Measurements from ENCODE around the gene SLC26A11. TPM values are rescaled to one million over a fixed set of nuclear protein-coding genes. Genes with fewer than 3 reads are reported as not detected.

SLC26A11 gene
- total RNA-seq, 3 donors from 2014 or later (not counting 1 experiment from before 2014, with no cell fraction given): 33.9 to 37.6 (median 35.8) TPM

GRCh38 chr17:80224683-80225082 lies 4.5 kb downstream of the SLC26A11 start:
- H3K4me3 Mint-ChIP-seq: no peak overlapping the region
- DNase-seq (no peak), ATAC-seq (no peak)
- H3K27me3 Mint-ChIP-seq (ENCODE audit: low read depth in 2 of 2): no peaks in the 10 kb centered on the region
- H3K9me3 ChIP-seq (ENCODE audit: control insufficient read depth, insufficient read depth, low read length): no peaks in the 10 kb centered on the region
- H3K4me3 ChIP-seq (ENCODE audit: low read length): no peak overlapping the region
- 86% methylated on average over 6 of the region's 6 CpGs for WGBS (ENCODE audit: insufficient coverage)
- H3K27me3 ChIP-seq (ENCODE audit: control insufficient read depth, insufficient read depth, low read length): no peaks in the 10 kb centered on the region
- H3K27ac Mint-ChIP-seq: no peak overlapping the region
- intact Hi-C loops (cut with micrococcal nuclease): no loop called here
- no peaks in the 10 kb centered on the region for H3K36me3 Mint-ChIP-seq
- TF ChIP-seq CTCF (IDR thresholded peaks at IDR 0.05): no peak
- H3K4me1 ChIP-seq (ENCODE audit: control insufficient read depth, insufficient read depth, low read length): peaks cover 12% of the 10 kb centered on the region
- peaks cover 0 to 3% of the 10 kb centered on the region in 2 donors for H3K9me3 Mint-ChIP-seq
- H3K27ac ChIP-seq (ENCODE audit: low read length): no peak overlapping the region
- peaks cover 5 to 25% of the 10 kb centered on the region in 2 donors for H3K4me1 Mint-ChIP-seq
- no peaks in the 10 kb centered on the region for H3K36me3 ChIP-seq (ENCODE audit: control insufficient read depth, insufficient read depth, low read length)

- Histone ChIP-seq H3K4me1 (ENCODE audit: control insufficient read depth, insufficient read depth, low read length) (peaks cover 9% of the 10 kb centered on the region), H3K27me3 (ENCODE audit: control insufficient read depth, insufficient read depth, low read length) (no peaks in the 10 kb centered on the region), H3K27ac (ENCODE audit: low read length) (no peak overlapping the region), H3K36me3 (ENCODE audit: control insufficient read depth, insufficient read depth, low read length) (no peaks in the 10 kb centered on the region), H3K9me3 (ENCODE audit: control insufficient read depth, insufficient read depth, low read length) (no peaks in the 10 kb centered on the region), H3K4me3 (ENCODE audit: low read length) (no peak overlapping the region)
- intact Hi-C loops (cut with micrococcal nuclease): no loop called here
- no peak for TF ChIP-seq CTCF (IDR thresholded peaks at IDR 0.05)
- DNase-seq (no peak), ATAC-seq (no peak)
- H3K9me3 Mint-ChIP-seq: peaks cover 0 to 3% of the 10 kb centered on the region in 2 donors
- 99% methylated on average over 6 of the region's 6 CpGs for WGBS (ENCODE audit: insufficient coverage)
- no peaks in the 10 kb centered on the region for H3K27me3 Mint-ChIP-seq (ENCODE audit: low read depth in 2 of 2)
- no peaks in the 10 kb centered on the region for H3K36me3 Mint-ChIP-seq
- H3K4me1 Mint-ChIP-seq: peaks cover 5 to 21% of the 10 kb centered on the region in 2 donors
- H3K27ac Mint-ChIP-seq: no peak overlapping the region
- no peak overlapping the region for H3K4me3 Mint-ChIP-seq
These were observed 5.0 kb downstream of the SLC26A11 start for GRCh38 chr17:80225230-80225629.

- Histone ChIP-seq H3K27me3 (ENCODE audit: control insufficient read depth, insufficient read depth, low read length) (no peaks in the 10 kb centered on the region), H3K4me1 (ENCODE audit: control insufficient read depth, insufficient read depth, low read length) (no peaks in the 10 kb centered on the region), H3K9me3 (ENCODE audit: control insufficient read depth, insufficient read depth, low read length) (peaks cover 2% of the 10 kb centered on the region), H3K4me3 (ENCODE audit: low read length) (no peak overlapping the region), H3K27ac (ENCODE audit: low read length) (no peak overlapping the region), H3K36me3 (ENCODE audit: control insufficient read depth, insufficient read depth, low read length) (peaks cover 3% of the 10 kb centered on the region)
- DNase-seq (no peak), ATAC-seq (no peak)
- H3K4me1 Mint-ChIP-seq: peaks cover 0 to 14% of the 10 kb centered on the region in 2 donors
- H3K36me3 Mint-ChIP-seq: no peaks in the 10 kb centered on the region
- peaks cover 0 to 3% of the 10 kb centered on the region in 2 donors for H3K9me3 Mint-ChIP-seq
- H3K27ac Mint-ChIP-seq: no peak overlapping the region
- no peak overlapping the region for H3K4me3 Mint-ChIP-seq
- no peak for TF ChIP-seq CTCF (IDR thresholded peaks at IDR 0.05)
- H3K27me3 Mint-ChIP-seq (ENCODE audit: low read depth in 2 of 2): no peaks in the 10 kb centered on the region
- intact Hi-C loops (cut with micrococcal nuclease): no loop called here
- WGBS (ENCODE audit: insufficient coverage): 97% methylated on average over 4 of the region's 4 CpGs
These were observed 6.9 kb downstream of the SLC26A11 start for GRCh38 chr17:80227156-80227555.

DNA sequence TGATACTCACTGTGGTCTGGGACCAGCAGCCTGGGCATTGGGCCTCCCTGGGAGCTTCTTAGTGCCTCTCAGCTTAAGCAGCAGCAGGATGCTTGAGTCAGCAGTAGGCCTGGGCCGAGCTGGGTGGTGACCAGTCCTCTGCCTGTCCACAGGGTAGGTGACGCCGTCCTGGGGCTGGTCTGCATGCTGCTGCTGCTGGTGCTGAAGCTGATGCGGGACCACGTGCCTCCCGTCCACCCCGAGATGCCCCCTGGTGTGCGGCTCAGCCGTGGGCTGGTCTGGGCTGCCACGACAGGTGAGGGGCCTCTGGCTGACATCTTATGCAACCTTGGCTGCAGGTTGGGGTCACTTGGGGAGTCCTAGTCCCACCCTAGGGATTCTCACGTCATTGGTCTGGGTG lies 7.4 kb downstream of the SLC26A11 start:
- H3K4me3 ChIP-seq (ENCODE audit: low read length): no peak overlapping the region
- intact Hi-C loops (cut with micrococcal nuclease): no loop called here
- WGBS (ENCODE audit: insufficient coverage): 96% methylated on average over 11 of the region's 11 CpGs
- H3K36me3 ChIP-seq (ENCODE audit: control insufficient read depth, insufficient read depth, low read length): peaks cover 3% of the 10 kb centered on the region
- no peaks in the 10 kb centered on the region for H3K27me3 ChIP-seq (ENCODE audit: control insufficient read depth, insufficient read depth, low read length)
- ATAC-seq: no peak
- Mint-ChIP-seq H3K4me3 (no peak overlapping the region), H3K27ac (no peak overlapping the region), H3K27me3 (ENCODE audit: low read depth in 2 of 2) (no peaks in the 10 kb centered on the region), H3K4me1 (peaks cover 0 to 14% of the 10 kb centered on the region in 2 donors), H3K9me3 (peaks cover 0 to 7% of the 10 kb centered on the region in 2 donors), H3K36me3 (peaks cover 4% of the 10 kb centered on the region)
- no peaks in the 10 kb centered on the region for H3K4me1 ChIP-seq (ENCODE audit: control insufficient read depth, insufficient read depth, low read length)
- DNase-seq: no peak
- no peak for TF ChIP-seq CTCF (IDR thresholded peaks at IDR 0.05)
- H3K9me3 ChIP-seq (ENCODE audit: control insufficient read depth, insufficient read depth, low read length): peaks cover 5% of the 10 kb centered on the region
- H3K27ac ChIP-seq (ENCODE audit: low read length): no peak overlapping the region
